ENCODE data around the gene MFAP2.

MFAP2 gene, protein sequence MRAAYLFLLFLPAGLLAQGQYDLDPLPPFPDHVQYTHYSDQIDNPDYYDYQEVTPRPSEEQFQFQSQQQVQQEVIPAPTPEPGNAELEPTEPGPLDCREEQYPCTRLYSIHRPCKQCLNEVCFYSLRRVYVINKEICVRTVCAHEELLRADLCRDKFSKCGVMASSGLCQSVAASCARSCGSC

GRCh38 chr1:16980473-16981268, at the start of gene MFAP2:
Gene MFAP2, minus strand, starts transcription at chr1:16980620. Its CDS starts 2,347 bp downstream, at chr1:16978273.
- DNase-seq: no peak

- no peak for DNase-seq
These were observed 49.8 kb upstream of the MFAP2 start for GRCh38 chr1:17030206-17030605.

DNA sequence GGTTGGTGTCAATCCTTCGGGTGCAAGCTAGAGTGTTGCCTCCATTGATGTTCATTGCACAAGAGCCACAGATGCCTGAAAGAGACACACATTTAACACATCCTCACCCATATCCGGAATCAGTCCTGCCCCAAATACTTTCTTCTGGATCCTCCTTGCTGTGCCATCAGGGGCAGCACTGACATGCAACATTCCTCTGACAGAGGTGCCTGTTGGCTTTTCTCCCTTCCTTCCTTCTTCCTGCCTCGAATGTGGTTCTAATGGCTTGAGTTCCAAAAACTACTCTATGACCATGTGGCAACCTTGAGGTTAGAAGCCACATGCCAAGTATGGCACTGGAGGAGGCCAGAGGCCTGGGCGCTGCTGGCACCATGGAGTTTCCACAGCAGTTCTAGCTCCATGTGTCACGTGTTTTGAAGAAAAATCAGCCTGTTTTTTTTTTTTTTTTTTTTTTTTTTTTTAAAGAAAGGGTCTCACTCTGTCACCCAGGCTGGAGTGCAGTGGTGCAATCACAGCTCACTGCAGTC, 48.3 kb upstream of the MFAP2 start:
- no peak for DNase-seq

DNA sequence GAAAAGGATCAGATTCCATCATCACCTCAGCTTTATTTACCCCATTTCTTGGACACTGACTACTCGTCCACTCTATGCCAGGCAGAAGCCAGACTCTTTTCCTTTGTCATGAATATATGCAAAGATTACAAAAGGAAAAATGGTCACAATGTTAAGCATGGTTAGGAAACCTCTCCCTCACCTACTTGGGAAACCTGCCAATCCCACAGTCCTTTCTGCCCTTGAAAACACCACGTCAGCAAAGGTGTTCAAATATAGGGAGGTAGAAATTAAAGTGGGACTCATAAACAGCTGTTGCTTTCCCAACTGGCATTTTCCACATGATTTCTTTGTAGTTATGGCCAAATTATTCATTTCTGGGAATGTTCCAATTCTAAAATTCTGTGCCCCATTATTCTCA, 47.5 kb upstream of the MFAP2 start:
- DNase-seq: no peak

- DNase-seq: no peak
These were observed 47.0 kb upstream of the MFAP2 start for GRCh38 chr1:17027403-17027802.

- no peak for DNase-seq
These were observed 44.3 kb upstream of the MFAP2 start for GRCh38 chr1:17024721-17025120.

- DNase-seq: no peak
These were observed 43.2 kb upstream of the MFAP2 start for GRCh38 chr1:17023573-17023972.

GRCh38 chr1:17023102-17023501, 42.7 kb upstream of the MFAP2 start:
- DNase-seq: no peak

- no peak for DNase-seq
These were observed 41.5 kb upstream of the MFAP2 start for GRCh38 chr1:17021896-17022295.

DNA sequence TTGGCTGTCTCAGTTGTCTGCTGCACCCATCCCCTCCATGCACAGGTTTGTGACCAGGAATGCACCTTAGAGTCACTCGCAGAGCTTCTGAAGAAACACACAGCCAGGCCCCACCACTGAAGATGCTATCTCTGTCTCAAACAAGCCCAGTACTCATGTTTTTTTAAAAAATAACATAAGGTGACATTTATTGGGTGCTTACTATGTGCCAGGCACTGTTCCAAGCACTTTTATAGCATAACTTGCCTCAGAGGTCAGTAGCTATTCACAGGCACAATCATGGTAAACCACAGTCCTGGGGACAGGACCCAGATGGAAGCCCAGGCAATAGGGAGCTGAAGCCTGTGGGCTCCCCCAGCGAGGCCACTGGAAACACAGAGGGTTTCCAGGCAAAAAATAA, 40.1 kb upstream of the MFAP2 start:
- no peak for DNase-seq

DNA sequence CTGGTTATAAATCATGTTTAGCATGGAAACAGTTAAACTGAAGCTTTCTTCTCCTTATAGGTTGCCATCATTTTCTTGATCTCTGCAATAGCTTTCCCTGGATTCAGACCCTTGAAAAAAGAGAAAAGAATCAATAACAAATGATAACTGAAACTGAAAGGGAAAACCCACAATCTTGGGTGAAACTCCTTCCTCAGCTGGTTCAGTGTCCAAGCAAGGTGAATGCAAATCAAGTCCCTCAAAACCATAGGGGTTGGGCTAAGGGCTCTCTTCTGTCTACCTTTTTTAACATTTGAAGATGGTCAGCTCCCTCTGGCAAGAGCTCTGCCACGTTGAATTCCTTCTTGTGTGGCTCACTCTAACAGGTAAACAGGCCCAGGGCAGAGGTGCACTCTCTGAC, 38.4 kb upstream of the MFAP2 start:
- DNase-seq: no peak

DNA sequence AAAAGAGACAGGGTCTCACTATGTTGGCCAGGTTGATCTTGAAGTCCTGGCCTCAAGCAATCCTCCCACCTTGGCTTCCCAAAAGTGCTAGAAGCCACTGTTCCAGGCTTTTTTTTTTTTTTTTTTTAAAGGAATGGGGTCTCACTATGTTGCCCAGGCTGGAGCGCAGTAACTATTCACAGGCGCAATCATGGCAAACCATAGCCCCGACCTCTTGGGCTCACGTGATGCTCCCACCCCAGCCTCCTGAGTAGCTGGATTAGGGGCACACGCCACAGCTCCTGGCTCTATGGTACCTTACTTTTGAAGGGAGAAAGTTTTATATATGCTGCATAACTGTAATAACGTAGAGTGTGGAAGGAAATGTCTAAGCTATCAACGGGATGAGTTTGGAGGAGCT, 37.0 kb upstream of the MFAP2 start:
- no peak for DNase-seq

GRCh38 chr1:17016317-17016661, 35.9 kb upstream of the MFAP2 start:
- no peak for DNase-seq

- DNase-seq: no peak
These were observed 34.5 kb upstream of the MFAP2 start for GRCh38 chr1:17014671-17015567.

DNA sequence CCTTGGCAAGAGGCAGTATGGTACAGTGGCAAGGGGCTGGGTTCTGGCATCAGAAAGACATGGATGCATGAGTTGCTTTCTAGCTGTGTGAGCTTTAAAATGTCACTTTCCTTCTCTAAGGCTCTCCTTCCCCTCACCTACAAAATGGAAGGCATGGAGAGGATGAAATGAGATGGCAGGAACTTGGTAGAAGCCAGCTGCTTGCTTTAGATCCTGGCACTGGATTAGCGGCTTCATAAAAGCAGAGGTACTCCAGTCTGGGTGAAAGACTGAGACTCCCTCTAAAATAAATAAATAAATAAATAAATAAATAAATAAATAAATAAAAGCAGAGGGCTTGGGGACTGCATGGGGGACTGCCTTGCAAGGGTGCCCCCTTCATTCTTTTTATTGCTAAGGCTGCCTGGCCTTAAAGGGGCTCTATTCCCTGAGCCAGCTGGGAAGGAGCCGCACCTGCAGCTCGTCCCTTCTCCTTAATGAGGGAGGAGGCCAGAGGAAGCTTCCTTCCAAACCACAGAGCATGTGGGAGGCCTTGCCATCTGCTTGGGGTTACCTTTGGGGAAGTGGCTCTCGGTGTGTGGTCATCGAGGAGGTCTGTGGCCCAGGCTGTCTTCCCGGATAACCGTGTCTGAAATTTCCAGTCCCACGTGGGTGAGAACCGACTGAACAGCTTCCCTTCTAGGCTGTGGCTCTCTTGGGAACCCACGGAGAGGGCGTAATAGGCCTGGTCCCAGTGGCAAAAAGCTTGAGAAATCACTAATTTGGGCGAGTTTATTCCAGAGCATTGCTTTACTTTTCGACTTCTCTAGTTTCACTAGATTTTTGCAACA, 33.3 kb upstream of the MFAP2 start:
- no peak for DNase-seq

GRCh38 chr1:17012775-17013490, 32.5 kb upstream of the MFAP2 start:
- no peak for DNase-seq

DNA sequence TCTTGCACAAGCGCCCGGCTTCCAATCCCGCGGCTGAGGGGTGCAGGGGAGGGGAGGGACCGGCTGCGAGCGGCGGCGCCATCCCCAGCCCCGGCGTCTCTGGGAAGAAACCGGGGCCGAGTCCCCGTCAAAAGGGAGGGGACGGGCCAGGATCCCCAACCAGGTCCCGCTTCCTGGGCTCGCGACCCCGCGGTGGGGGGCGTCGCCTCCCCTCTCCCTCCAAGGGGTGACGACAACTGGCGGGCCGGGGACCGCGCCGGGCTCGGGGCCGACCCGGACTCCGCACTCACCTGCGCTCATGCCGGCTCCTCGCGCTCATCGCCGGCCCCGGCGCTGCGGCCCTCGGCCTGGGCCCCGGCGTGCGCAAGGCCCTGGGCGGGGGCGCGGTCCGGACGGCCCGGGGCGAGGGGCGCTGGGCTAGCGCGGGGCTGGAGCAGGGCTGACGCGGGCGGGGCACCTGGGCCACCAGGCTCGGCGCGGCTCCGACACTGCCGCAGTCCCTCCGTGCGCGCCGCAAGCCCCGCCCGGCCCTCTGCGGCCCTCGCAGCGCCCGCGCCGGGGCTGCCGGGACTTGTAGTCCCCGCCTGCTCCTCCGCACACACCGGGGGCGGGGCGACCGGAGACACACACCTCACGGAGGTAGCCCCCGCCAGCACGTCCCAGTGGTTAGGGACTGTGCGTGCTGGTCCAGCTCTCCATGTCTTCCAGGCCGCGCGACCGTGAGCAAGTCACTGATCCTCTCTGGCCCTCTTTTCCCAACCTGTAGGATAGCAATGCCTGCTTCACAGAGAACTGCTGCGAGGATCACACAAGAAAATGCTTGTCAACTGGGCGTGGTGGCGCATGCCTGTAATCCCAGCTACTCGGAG, 31.3 kb upstream of the MFAP2 start, which contains the start of gene ATP13A2:
Gene ATP13A2, minus strand, starts transcription at position 490 of the 869 bp plus-strand sequence. Its CDS starts 190 bp downstream, at position 300.
- peak; percentile 64 to 76 (median 70) for DNase-seq

GRCh38 chr1:17011092-17011438, 30.6 kb upstream of the MFAP2 start:
- no peak for DNase-seq

DNA sequence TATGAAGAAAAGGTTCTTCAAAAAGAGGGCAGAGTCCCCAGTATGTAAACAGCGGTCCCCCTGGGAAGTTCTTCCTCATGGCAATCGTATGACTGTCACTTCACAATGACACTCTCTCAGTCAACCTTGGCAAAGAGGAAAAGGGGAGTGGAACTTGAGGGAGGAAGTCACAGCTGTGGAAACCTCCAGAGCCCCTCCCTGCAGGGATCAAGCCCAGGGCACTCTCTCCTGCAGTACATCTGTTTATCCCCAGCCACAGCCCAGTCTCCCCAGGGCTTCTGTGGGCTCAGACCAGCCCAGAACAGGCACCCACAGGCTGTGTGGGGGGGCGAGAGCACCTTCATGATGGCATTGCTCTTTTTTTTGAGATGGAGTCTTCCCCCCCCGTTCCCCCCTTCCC, 29.3 kb upstream of the MFAP2 start:
- DNase-seq: no peak

DNA sequence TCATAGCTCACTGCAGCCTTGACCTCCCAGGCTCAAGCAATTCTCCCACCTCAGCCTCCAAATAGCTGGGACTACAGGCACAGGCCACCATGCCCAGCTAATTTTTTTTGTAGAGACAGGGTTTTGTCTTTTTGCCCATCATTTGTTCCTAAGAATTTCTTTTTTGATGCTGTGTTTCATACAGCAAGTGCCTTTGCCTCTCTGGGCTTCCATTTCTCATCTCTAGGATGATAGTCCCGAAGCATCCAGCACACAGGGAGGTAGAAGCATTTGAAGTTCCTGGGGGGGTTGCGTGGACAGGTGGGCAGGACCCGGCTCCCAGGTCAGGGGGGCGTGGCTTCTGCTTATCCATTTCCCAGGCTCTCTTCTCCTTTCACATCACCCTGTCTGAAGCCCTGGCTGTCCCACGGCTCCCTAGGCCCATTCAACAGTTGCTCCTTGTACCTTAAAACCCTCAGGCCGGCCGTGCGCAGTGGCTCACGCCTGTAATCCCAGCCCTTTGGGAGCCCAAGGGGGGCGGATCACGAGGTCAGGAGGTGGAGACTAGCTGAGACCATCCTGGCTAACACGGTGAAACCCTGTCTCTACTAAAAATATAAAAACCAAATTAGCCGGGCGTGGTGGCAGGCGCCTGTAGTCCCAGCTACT, 27.9 kb upstream of the MFAP2 start:
- DNase-seq: no peak
